OCI-LY1 (cell line): ENCODE data around the gene DENND4B.
"Not testable (repeated sequence)": the region's sequence is repeated elsewhere in the genome, so short reads cannot be mapped to it uniquely, and the experiment has no call there.

ENCODE experiments used
- H2AFZ ChIP-seq: fragments of 200-600 bp; sonication (generic), shearing (Covaris generic); 2 replicates; pipeline ENCODE4 v1.6.0; 2014; ENCODE audit warnings: antibody characterized with exemption, mild to moderate bottlenecking, low read length
- H3F3A ChIP-seq: fragments of 200-600 bp; sonication (generic), shearing (Covaris generic); 2 replicates; pipeline ENCODE4 v1.6.0; 2014; ENCODE audit warnings: mild to moderate bottlenecking, antibody characterized with exemption, low read length, moderate library complexity; ENCODE audit not compliant: insufficient read depth
- H3K27ac ChIP-seq: fragments of 200-600 bp; sonication (generic); 2 replicates; pipeline ENCODE4 v1.5.1; 2014; ENCODE audit warnings: low read length, mixed run types, mild to moderate bottlenecking, low read depth; ENCODE audit not compliant: poor library complexity, severe bottlenecking
- H3K27me3 ChIP-seq: fragments of 200-600 bp; sonication (generic); 2 replicates; pipeline ENCODE4 v1.6.0; 2014; ENCODE audit warnings: antibody characterized with exemption, mild to moderate bottlenecking, low read length, moderate library complexity; ENCODE audit not compliant: insufficient read depth
- H3K36me3 ChIP-seq: fragments of 200-600 bp; sonication (generic); 2 replicates; pipeline ENCODE4 v1.6.1; 2014; ENCODE audit warnings: mild to moderate bottlenecking, antibody characterized with exemption, low read length, moderate library complexity, mixed read lengths; ENCODE audit not compliant: insufficient read depth
- H3K4me1 ChIP-seq: fragments of 200-600 bp; sonication (generic); 2 replicates; pipeline ENCODE4 v1.5.1; 2014; ENCODE audit warnings: mild to moderate bottlenecking, low read length, moderate library complexity; ENCODE audit not compliant: insufficient read depth, severe bottlenecking
- H3K4me2 ChIP-seq: fragments of 200-600 bp; sonication (generic), shearing (Covaris generic); 2 replicates; pipeline ENCODE4 v1.6.1; 2014; ENCODE audit warnings: low read length
- H3K4me3 ChIP-seq: fragments of 200-600 bp; sonication (generic); 2 replicates; pipeline ENCODE4 v1.5.1; 2014; ENCODE audit warnings: low read length, low read depth, mild to moderate bottlenecking, mixed read lengths; ENCODE audit not compliant: poor library complexity, severe bottlenecking
- H3K79me2 ChIP-seq: fragments of 200-600 bp; shearing (Covaris generic); 2 replicates; pipeline ENCODE4 v1.6.1; 2016; ENCODE audit warnings: mixed run types, low read length, mixed read lengths; ENCODE audit not compliant: insufficient read depth
- H3K9ac ChIP-seq: fragments of 200-600 bp; sonication (generic), shearing (Covaris generic); 2 replicates; pipeline ENCODE4 v1.6.1; 2014; ENCODE audit warnings: mild to moderate bottlenecking, low read length, mixed read lengths
- H3K9me2 ChIP-seq: fragments of 200-600 bp; sonication (generic), shearing (Covaris generic); 2 replicates; pipeline ENCODE4 v1.6.1; 2014; ENCODE audit warnings: low read depth, mild to moderate bottlenecking, low read length, mixed read lengths
- H3K9me3 ChIP-seq: fragments of 200-600 bp; shearing (Covaris generic); 2 replicates; pipeline ENCODE4 v1.6.1; 2014; ENCODE audit warnings: low read length, mixed read lengths
- H4K20me1 ChIP-seq: fragments of 200-600 bp; sonication (generic), shearing (Covaris generic); 2 replicates; pipeline ENCODE4 v1.6.0; 2016; ENCODE audit warnings: mild to moderate bottlenecking, low read length; ENCODE audit not compliant: insufficient read depth
- EZH2 ChIP-seq: fragments of 200-600 bp; sonication (generic), shearing (Covaris generic); IDR thresholded peaks from 2 replicates; pipeline ENCODE4 v1.8.0; 2017; ENCODE audit warnings: borderline replicate concordance, mixed run types, mild to moderate bottlenecking, antibody characterized with exemption, low read length, moderate library complexity, mixed read lengths
- TF ChIP-seq, protein P1 (sequence below): fragments of 200-600 bp; sonication (generic), shearing (Covaris generic); IDR thresholded peaks from 2 replicates; pipeline ENCODE4 v1.5.1; 2017; ENCODE audit warnings: mild to moderate bottlenecking, antibody characterized with exemption, low read length, moderate library complexity, mixed read lengths

DENND4B gene

DNA sequence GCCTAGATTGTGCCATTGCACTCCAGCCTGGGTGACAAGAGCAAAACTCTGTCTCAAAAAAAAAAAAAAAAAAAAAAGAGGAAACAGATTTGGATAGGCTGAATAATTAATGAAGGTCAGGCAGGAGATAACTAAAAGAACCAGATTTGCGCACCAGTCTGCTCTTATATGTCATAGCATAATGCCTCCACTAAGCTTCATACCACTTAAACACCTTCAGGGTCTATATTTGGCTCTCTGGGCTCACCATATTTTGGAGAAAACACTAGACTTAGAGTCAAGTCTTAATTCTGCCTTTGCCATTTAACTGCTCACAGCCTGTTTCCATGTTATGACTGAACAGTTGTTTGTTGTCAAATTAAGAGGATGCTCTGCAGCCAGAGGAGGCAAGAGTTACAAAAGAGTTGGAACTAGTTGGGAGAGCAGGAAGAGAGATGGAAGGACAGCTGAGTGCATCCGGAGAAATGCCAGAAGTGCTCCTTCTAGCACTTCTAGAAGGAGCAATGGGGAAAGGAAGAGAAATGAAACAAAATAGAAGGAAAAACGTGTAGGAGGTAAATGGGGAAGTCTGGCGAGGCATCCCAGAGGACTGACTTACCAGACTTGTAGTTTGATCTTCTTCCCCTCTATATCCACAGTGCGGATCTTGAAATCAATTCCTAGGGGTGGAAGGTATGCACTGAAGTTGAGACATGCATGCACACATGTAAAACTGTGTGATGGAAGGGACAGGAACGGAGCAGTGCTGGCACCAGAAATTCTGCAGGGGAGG is 37.8 kb upstream of the DENND4B start:
- H3F3A ChIP-seq: no peaks in the 10 kb centered on the region
- no peak overlapping the region for H3K9ac ChIP-seq
- no peak overlapping the region for H3K27ac ChIP-seq
- TF ChIP-seq, protein P1, sequence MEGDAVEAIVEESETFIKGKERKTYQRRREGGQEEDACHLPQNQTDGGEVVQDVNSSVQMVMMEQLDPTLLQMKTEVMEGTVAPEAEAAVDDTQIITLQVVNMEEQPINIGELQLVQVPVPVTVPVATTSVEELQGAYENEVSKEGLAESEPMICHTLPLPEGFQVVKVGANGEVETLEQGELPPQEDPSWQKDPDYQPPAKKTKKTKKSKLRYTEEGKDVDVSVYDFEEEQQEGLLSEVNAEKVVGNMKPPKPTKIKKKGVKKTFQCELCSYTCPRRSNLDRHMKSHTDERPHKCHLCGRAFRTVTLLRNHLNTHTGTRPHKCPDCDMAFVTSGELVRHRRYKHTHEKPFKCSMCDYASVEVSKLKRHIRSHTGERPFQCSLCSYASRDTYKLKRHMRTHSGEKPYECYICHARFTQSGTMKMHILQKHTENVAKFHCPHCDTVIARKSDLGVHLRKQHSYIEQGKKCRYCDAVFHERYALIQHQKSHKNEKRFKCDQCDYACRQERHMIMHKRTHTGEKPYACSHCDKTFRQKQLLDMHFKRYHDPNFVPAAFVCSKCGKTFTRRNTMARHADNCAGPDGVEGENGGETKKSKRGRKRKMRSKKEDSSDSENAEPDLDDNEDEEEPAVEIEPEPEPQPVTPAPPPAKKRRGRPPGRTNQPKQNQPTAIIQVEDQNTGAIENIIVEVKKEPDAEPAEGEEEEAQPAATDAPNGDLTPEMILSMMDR: no peak
- no peak for TF ChIP-seq EZH2
- no peak overlapping the region for H3K4me3 ChIP-seq
- H3K9me2 ChIP-seq: no peaks in the 10 kb centered on the region
- peaks cover 14% of the 10 kb centered on the region for H3K4me1 ChIP-seq
- no peaks in the 10 kb centered on the region for H3K79me2 ChIP-seq
- no peak overlapping the region for H2AFZ ChIP-seq
- H3K36me3 ChIP-seq: no peaks in the 10 kb centered on the region
- H4K20me1 ChIP-seq: no peaks in the 10 kb centered on the region
- no peak overlapping the region for H3K4me2 ChIP-seq
- no peaks in the 10 kb centered on the region for H3K27me3 ChIP-seq
- no peaks in the 10 kb centered on the region for H3K9me3 ChIP-seq

DNA sequence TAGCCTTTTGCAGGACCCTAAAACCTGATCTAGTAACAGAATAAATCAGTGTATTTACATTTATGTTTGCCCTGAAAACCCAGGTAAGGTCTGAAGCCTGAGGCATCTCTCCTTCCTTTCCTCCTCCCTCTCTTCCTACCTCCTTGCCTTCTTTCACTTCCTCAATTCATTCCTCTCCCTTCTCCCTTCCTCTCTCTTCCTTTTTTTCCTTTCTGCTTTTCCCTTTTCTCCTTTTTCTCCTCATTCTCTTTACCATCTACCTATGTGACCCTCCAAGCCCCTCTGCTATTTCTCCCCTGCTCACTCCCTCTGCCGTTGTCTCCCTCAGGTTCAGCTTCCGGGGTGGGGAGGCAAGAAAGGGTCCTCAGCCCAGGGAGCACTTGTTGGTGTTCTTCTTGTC is 35.2 kb upstream of the DENND4B start:
- H3K9me3 ChIP-seq, H3F3A ChIP-seq, H3K36me3 ChIP-seq, H3K4me3 ChIP-seq, H4K20me1 ChIP-seq, H3K79me2 ChIP-seq, H3K4me2 ChIP-seq, H3K27ac ChIP-seq, H2AFZ ChIP-seq, H3K9ac ChIP-seq, H3K9me2 ChIP-seq, H3K27me3 ChIP-seq: not testable (repeated sequence)
- H3K4me1 ChIP-seq: peaks cover 17% of the 10 kb centered on the region

DNA sequence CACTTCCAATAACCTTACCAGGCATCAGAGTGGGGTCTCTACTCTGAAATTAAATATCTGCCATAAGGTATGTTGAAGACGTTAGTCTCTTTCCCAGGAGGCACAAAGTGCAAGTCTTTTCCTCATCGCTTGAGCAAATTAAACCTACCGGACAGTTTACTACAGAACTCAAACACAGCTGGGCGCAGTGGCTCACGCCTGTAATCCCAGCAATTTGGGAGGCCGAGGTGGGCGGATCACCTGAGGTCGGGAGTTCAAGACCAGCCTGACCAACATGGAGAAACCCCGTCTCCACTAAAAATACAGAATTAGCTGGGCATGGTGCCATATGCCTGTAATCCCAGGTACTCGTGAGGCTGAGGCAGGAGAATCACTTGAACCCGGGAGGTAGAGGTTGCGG is 32.6 kb upstream of the DENND4B start:
- not testable (repeated sequence) for H3F3A ChIP-seq, H3K27me3 ChIP-seq, H2AFZ ChIP-seq, H3K4me3 ChIP-seq, H4K20me1 ChIP-seq, H3K9me3 ChIP-seq, H3K9me2 ChIP-seq, H3K27ac ChIP-seq
- peaks cover 25% of the 10 kb centered on the region for H3K4me1 ChIP-seq
- peaks cover 19% of the 10 kb centered on the region for H3K79me2 ChIP-seq
- peaks cover 22% of the 10 kb centered on the region for H3K36me3 ChIP-seq
- H3K4me2 ChIP-seq: peak overlapping the region; percentile 100
- peak overlapping the region; percentile 95; the same call in 1 of the 2 replicates for H3K9ac ChIP-seq

DNA sequence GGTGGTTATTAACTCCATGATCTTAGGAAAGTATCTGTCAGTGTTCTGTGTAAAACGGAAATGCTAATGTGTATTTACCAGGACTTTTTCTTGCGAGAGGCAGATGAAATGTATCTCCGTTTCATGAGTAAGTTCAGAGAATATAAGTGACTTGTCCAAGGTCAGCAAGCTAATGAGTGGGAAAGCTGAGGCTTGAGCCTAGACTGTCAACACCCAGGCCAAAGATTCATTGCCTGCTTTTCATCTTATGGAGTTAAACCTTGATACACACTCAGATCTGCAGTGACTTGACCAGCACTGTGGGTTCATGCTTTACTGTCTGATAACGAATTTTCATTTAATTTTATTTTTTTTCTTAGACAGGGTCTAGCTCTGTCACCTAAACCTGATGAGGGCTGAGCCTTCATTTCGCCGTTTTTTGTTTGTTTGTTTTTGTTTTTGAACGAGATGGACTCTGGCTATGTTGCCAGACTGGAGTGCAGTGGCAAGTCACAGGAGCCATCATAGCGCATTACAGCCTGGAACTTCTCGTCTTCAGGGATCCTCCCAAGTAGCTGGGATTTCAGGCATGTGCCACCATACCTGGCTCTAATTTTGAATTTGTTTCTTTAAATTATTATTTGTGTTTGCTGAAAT is 31.9 kb upstream of the DENND4B start:
- peak overlapping the region; percentile 95 for H3K9ac ChIP-seq
- no peaks in the 10 kb centered on the region for H3K27me3 ChIP-seq
- peak overlapping the region; percentile 60; the same call in 1 of the 2 replicates for H2AFZ ChIP-seq
- H3K9me2 ChIP-seq: no peaks in the 10 kb centered on the region
- peaks cover 25% of the 10 kb centered on the region for H3K4me1 ChIP-seq
- peak overlapping the region; percentile 100 for H3K4me2 ChIP-seq
- H3K36me3 ChIP-seq: peaks cover 29% of the 10 kb centered on the region
- H4K20me1 ChIP-seq: no peaks in the 10 kb centered on the region
- peaks cover 19% of the 10 kb centered on the region for H3K79me2 ChIP-seq
- TF ChIP-seq, protein P1: no peak
- no peak for TF ChIP-seq EZH2
- peak overlapping the region; percentile 83 for H3K4me3 ChIP-seq
- H3K9me3 ChIP-seq: no peaks in the 10 kb centered on the region
- H3F3A ChIP-seq: no peaks in the 10 kb centered on the region
- H3K27ac ChIP-seq: peak overlapping the region; percentile 49
